Osteoblast (primary cell): ENCODE results near the gene SYN1. TPM values are rescaled to one million over a fixed set of nuclear protein-coding genes. Genes with fewer than 3 reads are reported as not detected.

ENCODE experiments used
- DNase-seq: peaks from one replicate; pipeline ENCODE4 v3.0.0; 2011; ENCODE audit warnings: low spot score, mixed read lengths; ENCODE audit not compliant: insufficient read length; ENCODE audit errors: missing footprints
- H2AFZ ChIP-seq: 2 replicates; pipeline ENCODE4 v1.6.0; 2011; ENCODE audit warnings: mild to moderate bottlenecking, low read length
- H3K27ac ChIP-seq: 2 replicates; pipeline ENCODE4 v1.5.1; 2011; ENCODE audit warnings: mild to moderate bottlenecking, low read depth, low read length, moderate library complexity
- H3K27me3 ChIP-seq: 2 replicates; pipeline ENCODE4 v1.6.0; 2012; ENCODE audit warnings: mild to moderate bottlenecking, control low read depth, inconsistent platforms, low read length, moderate library complexity; ENCODE audit not compliant: insufficient read depth
- H3K36me3 ChIP-seq: 2 replicates; pipeline ENCODE4 v1.5.1; 2011; ENCODE audit warnings: mild to moderate bottlenecking, low read length, control low read depth, moderate library complexity; ENCODE audit not compliant: insufficient read depth
- H3K4me1 ChIP-seq: 2 replicates; pipeline ENCODE4 v1.5.1; 2011; ENCODE audit warnings: mild to moderate bottlenecking, low read length, control low read depth, moderate library complexity; ENCODE audit not compliant: insufficient read depth
- H3K4me2 ChIP-seq: 2 replicates; pipeline ENCODE4 v1.6.0; 2011; ENCODE audit warnings: mild to moderate bottlenecking, low read length; ENCODE audit not compliant: insufficient read depth
- H3K4me3 ChIP-seq: fragments of 200-600 bp; sonication (generic); 3 replicates; pipeline ENCODE4 v1.5.1; 2012; ENCODE audit warnings: mild to moderate bottlenecking, low read length, inconsistent platforms; ENCODE audit not compliant: insufficient read depth
- H3K79me2 ChIP-seq: 2 replicates; pipeline ENCODE4 v1.6.0; 2012; ENCODE audit warnings: mild to moderate bottlenecking, low read length, control low read depth, inconsistent platforms; ENCODE audit not compliant: insufficient read depth
- H3K9me3 ChIP-seq: 2 replicates; pipeline ENCODE4 v1.5.1; 2011; ENCODE audit warnings: low read depth, low read length, control low read depth
- H4K20me1 ChIP-seq: 2 replicates; pipeline ENCODE4 v1.6.0; 2012; ENCODE audit warnings: mild to moderate bottlenecking, low read length, control low read depth; ENCODE audit not compliant: insufficient read depth
- total RNA-seq: library from RNA; depleted of rRNA; stranded (reverse); fragments of >200 nt; gene quantifications from 2 replicates; pipeline ENCODE4 v1.2.3, GENCODE V29; 2012
- TF ChIP-seq, protein P1 (sequence below): IDR thresholded peaks from 2 replicates; pipeline ENCODE4 v1.5.1; 2011; ENCODE audit warnings: mild to moderate bottlenecking, low read depth, low read length, moderate library complexity; ENCODE audit errors: extremely low read depth

The SYN1 gene
- total RNA-seq, 1 donor: under 0.01 TPM

DNA sequence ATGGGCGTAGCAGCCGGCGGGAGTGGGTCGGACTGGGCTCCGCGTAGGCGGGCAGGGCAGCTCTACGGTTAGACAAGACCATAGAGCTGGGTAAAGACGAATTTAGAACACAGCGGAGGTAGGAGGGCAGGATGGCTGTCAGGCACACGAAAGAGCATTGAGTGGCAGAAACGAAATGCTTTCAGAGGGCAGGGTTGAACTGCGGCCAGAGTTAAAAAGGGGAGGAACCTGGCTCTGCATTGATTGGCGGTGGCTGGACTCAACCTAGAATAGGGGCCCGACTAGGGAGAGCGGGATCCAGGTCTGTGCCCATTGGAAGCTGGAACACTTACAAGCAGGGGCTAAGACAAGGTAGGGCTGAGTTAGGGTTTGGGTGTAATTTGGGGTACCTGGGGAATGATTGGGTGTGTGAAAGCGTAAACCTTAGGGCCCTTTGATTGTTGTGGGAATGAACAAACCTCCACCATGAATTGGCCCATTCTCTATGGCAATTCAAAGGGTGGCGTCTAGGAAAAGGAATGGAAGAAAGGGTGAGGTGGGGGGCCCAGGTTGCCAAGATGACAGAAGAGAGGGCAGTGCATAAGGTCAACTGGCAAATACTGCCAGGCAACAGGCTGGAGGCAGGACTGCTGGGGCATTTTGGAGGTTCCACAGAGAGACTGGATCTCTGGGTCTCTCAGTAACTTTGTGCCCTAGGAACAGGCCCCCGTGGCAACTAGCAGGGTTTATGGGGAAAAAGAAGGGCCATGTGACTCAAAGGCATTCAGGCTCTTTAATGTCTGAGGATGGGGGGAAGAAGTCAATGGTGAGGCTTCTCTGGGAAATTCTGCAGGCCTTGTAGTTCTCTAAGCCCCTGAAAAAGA, 31.6 kb upstream of the SYN1 start:
- peak overlapping the region; percentile 73 for H3K27ac ChIP-seq
- no peak for DNase-seq
- H3K27me3 ChIP-seq: no peaks in the 10 kb centered on the region
- peak overlapping the region; percentile 69 for H2AFZ ChIP-seq
- H3K4me3 ChIP-seq: peak overlapping the region; percentile 59
- peaks cover 13% of the 10 kb centered on the region for H3K4me1 ChIP-seq
- TF ChIP-seq, protein P1, sequence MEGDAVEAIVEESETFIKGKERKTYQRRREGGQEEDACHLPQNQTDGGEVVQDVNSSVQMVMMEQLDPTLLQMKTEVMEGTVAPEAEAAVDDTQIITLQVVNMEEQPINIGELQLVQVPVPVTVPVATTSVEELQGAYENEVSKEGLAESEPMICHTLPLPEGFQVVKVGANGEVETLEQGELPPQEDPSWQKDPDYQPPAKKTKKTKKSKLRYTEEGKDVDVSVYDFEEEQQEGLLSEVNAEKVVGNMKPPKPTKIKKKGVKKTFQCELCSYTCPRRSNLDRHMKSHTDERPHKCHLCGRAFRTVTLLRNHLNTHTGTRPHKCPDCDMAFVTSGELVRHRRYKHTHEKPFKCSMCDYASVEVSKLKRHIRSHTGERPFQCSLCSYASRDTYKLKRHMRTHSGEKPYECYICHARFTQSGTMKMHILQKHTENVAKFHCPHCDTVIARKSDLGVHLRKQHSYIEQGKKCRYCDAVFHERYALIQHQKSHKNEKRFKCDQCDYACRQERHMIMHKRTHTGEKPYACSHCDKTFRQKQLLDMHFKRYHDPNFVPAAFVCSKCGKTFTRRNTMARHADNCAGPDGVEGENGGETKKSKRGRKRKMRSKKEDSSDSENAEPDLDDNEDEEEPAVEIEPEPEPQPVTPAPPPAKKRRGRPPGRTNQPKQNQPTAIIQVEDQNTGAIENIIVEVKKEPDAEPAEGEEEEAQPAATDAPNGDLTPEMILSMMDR: no peak
- H3K36me3 ChIP-seq: peaks cover 18% of the 10 kb centered on the region
- no peaks in the 10 kb centered on the region for H3K9me3 ChIP-seq
- H4K20me1 ChIP-seq: peaks cover 3% of the 10 kb centered on the region
- H3K79me2 ChIP-seq: peaks cover 36% of the 10 kb centered on the region
- peak overlapping the region; percentile 70 for H3K4me2 ChIP-seq

DNA sequence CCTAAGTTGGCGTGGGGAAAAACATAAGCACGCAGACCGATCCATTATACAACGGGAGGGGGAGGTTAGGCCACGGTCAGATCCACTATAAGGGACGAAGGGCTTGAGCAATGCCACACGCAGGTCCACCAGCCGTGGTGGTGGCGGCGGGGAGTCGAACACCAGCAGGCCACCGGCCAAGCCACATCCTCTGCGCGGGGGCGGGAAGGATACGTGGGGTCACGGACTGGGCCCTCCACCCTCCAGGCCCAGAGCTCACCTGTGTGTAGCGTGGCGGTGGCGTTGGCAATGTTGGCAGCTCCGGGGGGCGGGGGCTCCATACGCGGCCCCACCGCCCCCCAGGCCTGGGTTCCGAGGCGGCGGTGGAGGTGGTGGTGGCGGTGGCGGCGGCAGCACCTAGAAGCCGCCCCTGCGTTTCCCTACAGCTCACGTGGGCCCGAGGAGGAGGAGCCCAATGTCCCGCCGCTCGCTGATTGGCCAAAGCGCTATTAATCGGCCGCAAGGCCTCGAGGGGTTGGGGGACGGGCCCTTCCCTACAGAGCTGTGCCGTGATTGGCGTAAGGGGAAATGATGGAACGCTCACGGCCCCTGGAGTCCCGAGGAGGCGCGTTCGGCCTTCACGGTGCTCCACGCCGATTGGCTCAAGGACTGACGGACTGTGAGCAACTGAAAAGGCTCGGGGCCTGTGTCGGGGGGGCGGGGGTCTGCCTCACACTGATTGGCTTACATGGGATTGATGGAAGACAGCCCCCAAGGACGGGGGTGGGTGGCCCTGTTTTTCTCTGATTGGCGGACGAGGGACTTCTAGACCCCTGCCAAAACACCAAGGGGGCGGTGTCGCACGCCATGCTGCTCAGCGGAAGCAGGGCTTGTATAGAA, 30.7 kb upstream of the SYN1 start, which contains the start of gene ELK1:
Gene ELK1, minus strand, starts transcription at position 400 of the 879 bp plus-strand sequence. CDS start 9,122 bp downstream, outside the sequence.
- H3K4me1 ChIP-seq: peaks cover 13% of the 10 kb centered on the region
- H3K9me3 ChIP-seq: no peaks in the 10 kb centered on the region
- H2AFZ ChIP-seq: peak within 1 kb of the TSS; percentile 69
- peaks cover 43% of the 10 kb centered on the region for H3K79me2 ChIP-seq
- TF ChIP-seq, protein P1: no peak
- H3K27me3 ChIP-seq: no peaks in the 10 kb centered on the region
- H3K4me3 ChIP-seq: peak within 1 kb of the TSS; percentile 82
- H3K4me2 ChIP-seq: peak within 1 kb of the TSS; percentile 88
- H4K20me1 ChIP-seq: peaks cover 7% of the 10 kb centered on the region
- H3K27ac ChIP-seq: peak within 1 kb of the TSS; percentile 87
- peak; percentile 93 for DNase-seq
- peaks cover 10% of the 10 kb centered on the region for H3K36me3 ChIP-seq

DNA sequence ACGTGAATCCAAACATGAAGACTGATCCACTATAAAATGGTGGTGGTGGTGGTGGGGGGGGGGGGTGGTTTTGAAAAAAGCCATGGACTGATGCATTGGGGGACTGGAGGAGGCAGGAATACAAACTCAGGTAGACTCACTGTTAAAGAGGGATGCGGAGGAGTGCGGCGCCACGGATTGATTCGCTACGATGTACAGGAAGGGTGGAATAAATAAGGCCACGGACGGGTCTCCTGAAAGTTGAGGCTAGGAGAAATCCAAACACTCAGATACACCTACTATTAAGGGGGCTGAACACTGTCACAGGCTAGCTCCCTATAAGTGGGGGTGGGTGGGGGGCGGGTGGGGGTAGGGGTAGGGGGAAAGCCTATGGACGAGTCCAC, 30.1 kb upstream of the SYN1 start:
- Histone ChIP-seq H2AFZ (no peak overlapping the region), H3K4me1 (peaks cover 13% of the 10 kb centered on the region), H4K20me1 (peaks cover 11% of the 10 kb centered on the region), H3K9me3 (no peaks in the 10 kb centered on the region), H3K36me3 (peaks cover 8% of the 10 kb centered on the region), H3K27me3 (no peaks in the 10 kb centered on the region), H3K4me3 (peak overlapping the region; percentile 82), H3K4me2 (peak overlapping the region; percentile 88), H3K79me2 (peaks cover 48% of the 10 kb centered on the region), H3K27ac (peak overlapping the region; percentile 87)
- DNase-seq: no peak
- TF ChIP-seq, protein P1: no peak
